HEK293T (cell line): ENCODE results near the gene DDX23.

ENCODE experiments used
- CTCF ChIA-PET: fragments of 350-600 bp; formaldehyde crosslinking; extraction: SDS; loops from one replicate; lab custom pipeline; 2021; ENCODE audit warnings: antibody characterized with exemption, inconsistent platforms; lab: Yijun Ruan, JAX
- POLR2A ChIA-PET: fragments of 350-600 bp; formaldehyde crosslinking; extraction: SDS; loops from one replicate; lab custom pipeline; 2020; ENCODE audit warnings: antibody characterized with exemption, inconsistent platforms; lab: Yijun Ruan, JAX
- DNase-seq: peaks from one replicate; pipeline ENCODE4 v3.0.0; 2012; ENCODE audit warnings: mixed read lengths; ENCODE audit errors: extremely low spot score
- ARNT ChIP-seq: fragments of 450-650 bp; IDR thresholded peaks from 2 replicates; pipeline ENCODE4 v1.6.1; 2017; ENCODE audit warnings: mild to moderate bottlenecking
- BHLHE40 ChIP-seq: fragments of 450-650 bp; IDR thresholded peaks from 2 replicates; pipeline ENCODE4 v1.6.1; 2016; ENCODE audit warnings: mild to moderate bottlenecking, moderate library complexity, borderline replicate concordance
- CTBP1 ChIP-seq: fragments of 450-650 bp; IDR thresholded peaks from 2 replicates; pipeline ENCODE4 v1.6.1; 2016; ENCODE audit warnings: borderline replicate concordance
- ELF4 ChIP-seq: fragments of 450-650 bp; IDR thresholded peaks from 2 replicates; pipeline ENCODE4 v1.6.1; 2017; ENCODE audit warnings: antibody characterized with exemption
- FOXA1 ChIP-seq: fragments of 450-650 bp; IDR thresholded peaks from 2 replicates; pipeline ENCODE4 v1.6.1; 2016; ENCODE audit warnings: mild to moderate bottlenecking
- FOXK2 ChIP-seq: fragments of 450-650 bp; IDR thresholded peaks from 2 replicates; pipeline ENCODE4 v1.6.1; 2016; ENCODE audit warnings: mild to moderate bottlenecking
- FOXM1 ChIP-seq: fragments of 450-650 bp; IDR thresholded peaks from 2 replicates; pipeline ENCODE4 v1.6.1; 2017; ENCODE audit warnings: mild to moderate bottlenecking, borderline replicate concordance
- HDGF ChIP-seq: fragments of 450-650 bp; IDR thresholded peaks from 2 replicates; pipeline ENCODE4 v1.6.1; 2017; ENCODE audit warnings: antibody characterized with exemption, borderline replicate concordance
- L3MBTL2 ChIP-seq: fragments of 450-650 bp; conservative IDR thresholded peaks from 2 replicates; pipeline ENCODE4 v1.6.1; 2016; ENCODE audit warnings: mild to moderate bottlenecking
- LEF1 ChIP-seq: fragments of 450-650 bp; IDR thresholded peaks from 2 replicates; pipeline ENCODE4 v1.6.1; 2017; ENCODE audit warnings: mild to moderate bottlenecking, borderline replicate concordance
- NFRKB ChIP-seq: fragments of 450-650 bp; IDR thresholded peaks from 2 replicates; pipeline ENCODE4 v1.6.1; 2016; ENCODE audit warnings: mild to moderate bottlenecking, moderate library complexity
- SP1 ChIP-seq: fragments of 450-650 bp; IDR thresholded peaks from 2 replicates; pipeline ENCODE4 v1.6.1; 2017
- SUZ12 ChIP-seq: fragments of 450-650 bp; IDR thresholded peaks from 2 replicates; pipeline ENCODE4 v1.6.1; 2016; ENCODE audit warnings: mild to moderate bottlenecking
- TARDBP ChIP-seq: fragments of 450-650 bp; IDR thresholded peaks from 2 replicates; pipeline ENCODE4 v1.6.1; 2016
- ZNF384 ChIP-seq: fragments of 450-650 bp; IDR thresholded peaks from 2 replicates; pipeline ENCODE4 v1.6.1; 2016
- TF ChIP-seq, protein P1 (sequence below): fragments of 450-650 bp; IDR thresholded peaks from 2 replicates; pipeline ENCODE4 v1.6.1; 2016

DDX23 gene

DNA sequence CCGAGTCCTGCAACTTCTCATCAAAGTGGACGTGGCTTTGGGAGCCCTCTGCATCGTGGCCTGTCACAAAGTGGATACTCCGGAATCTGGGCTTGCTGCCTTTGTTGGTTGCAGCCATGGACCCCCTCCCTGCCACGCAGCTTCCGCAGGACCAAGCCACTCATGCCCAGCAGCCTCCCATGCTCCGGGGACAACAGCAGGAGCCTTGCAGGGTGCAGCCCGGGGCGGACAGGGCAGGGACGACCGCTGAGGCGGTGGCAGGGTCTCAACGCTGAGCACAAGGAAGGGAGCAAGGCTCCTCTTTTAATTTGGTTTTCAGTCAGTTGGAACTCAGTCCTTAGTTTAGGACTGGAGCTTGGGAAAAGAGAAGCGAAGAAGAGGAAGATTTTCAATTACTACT is 51.0 kb downstream of the DDX23 start:
- ChIA-PET CTCF (no interaction called here), POLR2A (no interaction called here)
- TF ChIP-seq CTBP1 (no peak), TARDBP (no peak), HDGF (no peak), BHLHE40 (no peak), SUZ12 (no peak), ZNF384 (no peak), LEF1 (no peak), FOXM1 (no peak), ARNT (no peak)
- TF ChIP-seq, protein P1, sequence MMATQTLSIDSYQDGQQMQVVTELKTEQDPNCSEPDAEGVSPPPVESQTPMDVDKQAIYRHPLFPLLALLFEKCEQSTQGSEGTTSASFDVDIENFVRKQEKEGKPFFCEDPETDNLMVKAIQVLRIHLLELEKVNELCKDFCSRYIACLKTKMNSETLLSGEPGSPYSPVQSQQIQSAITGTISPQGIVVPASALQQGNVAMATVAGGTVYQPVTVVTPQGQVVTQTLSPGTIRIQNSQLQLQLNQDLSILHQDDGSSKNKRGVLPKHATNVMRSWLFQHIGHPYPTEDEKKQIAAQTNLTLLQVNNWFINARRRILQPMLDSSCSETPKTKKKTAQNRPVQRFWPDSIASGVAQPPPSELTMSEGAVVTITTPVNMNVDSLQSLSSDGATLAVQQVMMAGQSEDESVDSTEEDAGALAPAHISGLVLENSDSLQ, result no peak
- no peak for DNase-seq

DNA sequence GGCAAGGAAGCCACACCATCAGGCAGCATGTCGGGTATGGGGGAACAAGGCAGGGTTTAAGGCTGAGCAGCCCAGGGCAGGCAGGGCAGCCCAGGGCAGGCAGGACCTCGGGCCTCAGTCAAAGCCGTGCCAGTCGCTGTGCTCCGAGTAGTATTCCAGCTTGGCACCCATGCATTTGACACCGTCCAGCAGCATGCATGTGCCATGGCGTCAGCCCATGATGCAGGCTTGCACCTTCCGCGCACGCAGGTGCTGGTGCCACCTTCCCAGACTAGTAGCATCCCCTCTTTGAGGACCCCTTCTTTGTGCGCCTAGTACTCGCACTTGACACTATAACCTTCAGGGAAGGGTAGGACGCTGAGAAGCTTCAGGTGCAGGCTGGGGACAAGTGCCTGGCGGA is 51.5 kb downstream of the DDX23 start:
- ChIA-PET POLR2A (no interaction called here), CTCF (no interaction called here)
- no peak for DNase-seq
- TF ChIP-seq FOXM1 (no peak), LEF1 (no peak), ELF4 (no peak), NFRKB (no peak), HDGF (no peak), FOXA1 (no peak), BHLHE40 (no peak), L3MBTL2 (no peak), TARDBP (no peak), ARNT (no peak)

DNA sequence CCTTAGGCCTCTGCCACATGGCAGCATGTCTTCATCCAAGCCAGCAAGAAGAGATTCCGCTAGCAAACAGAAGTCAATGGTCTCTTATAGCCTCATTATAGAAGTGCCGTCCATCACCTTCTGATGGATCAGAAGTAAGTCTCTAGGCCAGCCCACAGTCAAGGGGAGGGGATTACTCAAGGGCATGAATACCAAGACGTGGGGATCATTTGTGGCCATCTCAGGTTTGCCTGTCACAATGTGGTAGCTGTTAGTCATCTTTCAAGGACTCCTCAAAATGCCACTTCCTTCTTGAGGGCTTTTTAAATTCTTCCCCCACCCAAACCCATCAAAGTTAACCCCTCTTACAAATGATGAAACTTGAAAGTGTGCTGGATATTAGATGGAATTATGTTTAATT is 55.0 kb downstream of the DDX23 start:
- DNase-seq, result no peak
- POLR2A ChIA-PET, result interaction anchor here (1.5 kb wide), 1 partner anchor 19 kb away, joined by 4 read pairs; no protein-coding TSS in a partner anchor
- TF ChIP-seq L3MBTL2, result no peak
- no peak for TF ChIP-seq ARNT
- no peak for TF ChIP-seq SUZ12
- TF ChIP-seq BHLHE40, result no peak
- TF ChIP-seq FOXA1, result no peak
- TF ChIP-seq ELF4, result no peak
- CTCF ChIA-PET, result interaction anchor here (1.2 to 4.2 kb wide), 3 partner anchors 14 to 43 kb away, joined by 4 to 42 read pairs (median 6); no protein-coding TSS in a partner anchor

DNA sequence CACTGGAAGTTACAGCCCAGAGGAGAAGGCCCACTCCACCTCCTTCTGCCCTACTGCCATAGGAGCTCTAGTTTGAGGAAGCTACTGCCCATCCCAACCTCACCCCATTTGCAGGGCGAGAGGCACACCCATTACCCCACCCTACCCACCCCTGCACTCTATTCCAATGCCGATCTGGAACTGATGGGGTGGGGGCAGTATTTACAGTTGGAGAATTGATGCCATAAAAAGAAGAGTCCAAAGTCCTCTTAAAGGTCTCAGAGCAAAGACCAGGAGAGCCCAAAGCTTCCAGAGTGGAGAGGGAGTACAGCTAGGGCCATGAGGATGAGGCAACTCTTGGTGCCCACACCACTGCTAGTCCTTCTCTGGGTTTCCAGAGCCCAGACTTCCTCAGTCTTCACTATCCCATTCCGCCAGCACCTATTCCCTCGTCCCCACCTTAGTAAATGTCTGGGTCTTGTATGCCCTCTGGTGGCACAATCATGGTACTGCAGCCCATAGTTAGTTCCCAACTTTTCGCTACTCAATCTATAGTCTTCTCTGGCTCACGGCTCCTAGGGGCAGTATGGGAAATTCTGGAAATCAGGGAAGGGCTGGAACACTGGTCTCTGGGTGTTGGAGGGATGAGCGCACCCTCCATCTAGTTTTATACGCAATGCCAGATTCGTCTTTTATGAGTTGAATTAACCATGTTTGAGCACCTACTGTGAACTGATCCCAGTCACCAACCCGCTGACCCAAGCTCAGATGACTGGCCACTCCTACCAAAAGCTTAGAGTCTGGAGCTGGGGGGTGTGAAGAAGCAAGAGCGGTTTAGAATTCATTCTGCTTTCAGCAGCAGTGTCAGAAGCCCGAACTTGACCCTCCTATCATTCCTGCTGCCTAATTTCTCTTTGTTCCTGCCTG is 56.2 kb downstream of the DDX23 start:
- POLR2A ChIA-PET, result interaction anchor here (1.0 to 1.5 kb wide), 4 partner anchors 20 to 114 kb away, joined by 3 to 5 read pairs (median 4); partner anchors contain the start of gene KANSL2
- CTCF ChIA-PET, result interaction anchor here (0.5 to 4.2 kb wide), 7 partner anchors 9 to 49 kb away, joined by 3 to 42 read pairs (median 5); no protein-coding TSS in a partner anchor
- TF ChIP-seq HDGF (no peak), ZNF384 (peak; percentile 92)
- peak; percentile 85 for DNase-seq

DNA sequence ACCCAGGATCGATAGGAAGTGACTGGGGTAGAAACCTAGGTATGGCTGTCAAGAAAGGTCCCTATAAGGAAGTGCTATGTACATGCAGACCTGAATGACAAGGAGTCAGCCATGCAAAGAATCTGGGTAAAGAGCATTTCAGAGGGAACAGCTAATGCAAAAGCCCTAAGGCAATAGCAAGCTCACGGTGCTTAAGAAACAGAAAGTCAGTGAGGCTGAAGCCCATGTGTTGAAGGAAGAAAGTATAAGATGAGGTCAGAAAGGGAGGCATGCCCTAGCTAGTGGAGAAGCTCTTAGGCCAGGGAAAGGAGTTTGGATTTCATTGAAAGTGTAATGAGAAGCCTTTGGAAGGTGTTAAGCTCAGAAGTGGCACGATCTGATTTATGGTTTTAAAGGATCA is 57.1 kb downstream of the DDX23 start:
- TF ChIP-seq, protein P1, result 0 out of 2 replicates have a peak, but pooled peaks have one; percentile 20
- TF ChIP-seq ARNT, result no peak
- DNase-seq, result no peak
- POLR2A ChIA-PET, result interaction anchor here (1.0 to 1.5 kb wide), 4 partner anchors 20 to 113 kb away, joined by 3 to 5 read pairs (median 4); partner anchors contain the start of gene KANSL2
- CTCF ChIA-PET, result interaction anchor here (0.5 to 4.2 kb wide), 9 partner anchors 8 to 48 kb away, joined by 3 to 42 read pairs (median 4); no protein-coding TSS in a partner anchor

DNA sequence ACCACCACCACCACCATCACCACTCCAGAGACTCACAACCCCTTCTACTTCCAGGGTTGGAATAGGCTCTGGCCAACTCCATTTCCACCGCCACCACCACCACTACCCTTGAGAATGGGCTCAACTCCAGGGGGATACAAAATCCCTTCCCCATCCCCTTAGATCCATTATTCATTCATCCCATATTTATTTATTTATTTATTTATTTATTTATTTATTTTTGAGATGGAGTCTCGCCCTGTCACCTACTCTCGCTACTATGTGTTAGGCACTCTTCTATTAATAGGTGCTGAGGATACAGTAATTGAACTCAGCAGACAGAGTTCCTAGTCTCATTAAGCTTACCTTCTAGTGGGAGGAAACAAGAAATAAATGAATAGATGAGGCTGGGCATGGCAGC is 58.3 kb downstream of the DDX23 start:
- no peak for DNase-seq
- ChIA-PET CTCF (interaction anchor here (0.6 to 4.2 kb wide), 2 partner anchors 40 to 284 kb away, joined by 5 to 42 read pairs; no protein-coding TSS in a partner anchor), POLR2A (no interaction called here)
- TF ChIP-seq LEF1, result no peak
- TF ChIP-seq, protein P1, result no peak
- no peak for TF ChIP-seq ARNT
- TF ChIP-seq FOXK2, result no peak
- TF ChIP-seq L3MBTL2, result no peak
- TF ChIP-seq SP1, result no peak
- TF ChIP-seq ELF4, result no peak
- no peak for TF ChIP-seq TARDBP
- TF ChIP-seq FOXA1, result no peak
- no peak for TF ChIP-seq SUZ12
- no peak for TF ChIP-seq BHLHE40
- no peak for TF ChIP-seq CTBP1
- no peak for TF ChIP-seq ZNF384
- no peak for TF ChIP-seq HDGF
- TF ChIP-seq NFRKB, result no peak
- TF ChIP-seq FOXM1, result no peak
